Measurements from ENCODE around the gene BIN1. TPM values are rescaled to one million over a fixed set of nuclear protein-coding genes. Genes with fewer than 3 reads are reported as not detected.

Gene BIN1
- total RNA-seq, 1 experiment from 2014 or later = 87.5 TPM

GRCh38 chr2:127022817-127023216, 84.1 kb downstream of the BIN1 start:
- Histone ChIP-seq H3K79me2 (ENCODE audit: low read depth) (no peaks in the 10 kb centered on the region), H3K9me2 (ENCODE audit: insufficient read depth) (no peaks in the 10 kb centered on the region), H4K20me1 (ENCODE audit: insufficient read depth) (no peaks in the 10 kb centered on the region), H3K4me1 (replicated peaks; ENCODE audit: insufficient read depth) (no peaks in the 10 kb centered on the region), H3K4me2 (no peak overlapping the region), H3K27ac (no peak overlapping the region), H2AFZ (no peak overlapping the region), H3K27me3 (ENCODE audit: insufficient read depth, low read depth) (peaks cover 4% of the 10 kb centered on the region; the same call in 1 of the 2 replicates), H3F3A (ENCODE audit: insufficient read depth, low read depth) (no peaks in the 10 kb centered on the region), H3K4me3 (no peak overlapping the region), H3K9me3 (ENCODE audit: insufficient read depth, low read depth) (peaks cover 6% of the 10 kb centered on the region; the same call in 1 of the 2 replicates), H3K36me3 (ENCODE audit: low read depth) (no peaks in the 10 kb centered on the region)
- ChIA-PET POLR2A (ENCODE audit: unreplicated experiment) (no interaction called here), CTCF (no interaction called here)
- intact Hi-C loops (cut with micrococcal nuclease; ENCODE audit: unreplicated experiment) = no loop called here
- BruUV-seq (replicated peaks) = no TSS peak
- DNase-seq = no peak
- TF ChIP-seq EZH2 (IDR thresholded peaks at IDR 0.05; ENCODE audit: low read depth) (no peak), CTCF (conservative IDR thresholded peaks at IDR 0.05) (no peak)

- H3K79me2 ChIP-seq (ENCODE audit: low read depth) = no peaks in the 10 kb centered on the region
- no peaks in the 10 kb centered on the region for H3K36me3 ChIP-seq (ENCODE audit: low read depth)
- POLR2A ChIA-PET (ENCODE audit: unreplicated experiment) = no interaction called here
- intact Hi-C loops (cut with micrococcal nuclease; ENCODE audit: unreplicated experiment) = no loop called here
- no peaks in the 10 kb centered on the region for H3K9me2 ChIP-seq (ENCODE audit: insufficient read depth)
- TF ChIP-seq EZH2 (IDR thresholded peaks at IDR 0.05; ENCODE audit: low read depth) = no peak
- no peak for TF ChIP-seq CTCF (conservative IDR thresholded peaks at IDR 0.05)
- no peaks in the 10 kb centered on the region for H3F3A ChIP-seq (ENCODE audit: insufficient read depth, low read depth)
- H3K4me2 ChIP-seq = no peak overlapping the region
- no peak overlapping the region for H2AFZ ChIP-seq
- H3K27ac ChIP-seq = no peak overlapping the region
- no peak for DNase-seq
- peaks cover 6% of the 10 kb centered on the region; the same call in 1 of the 2 replicates for H3K9me3 ChIP-seq (ENCODE audit: insufficient read depth, low read depth)
- no peaks in the 10 kb centered on the region for H4K20me1 ChIP-seq (ENCODE audit: insufficient read depth)
- BruUV-seq (replicated peaks) = no TSS peak
- CTCF ChIA-PET = no interaction called here
- no peaks in the 10 kb centered on the region for H3K27me3 ChIP-seq (ENCODE audit: insufficient read depth, low read depth)
- H3K4me3 ChIP-seq = no peak overlapping the region
- H3K4me1 ChIP-seq (replicated peaks; ENCODE audit: insufficient read depth) = peaks cover 3% of the 10 kb centered on the region
These were observed 86.4 kb downstream of the BIN1 start for GRCh38 chr2:127020536-127020935.

GRCh38 chr2:127017548-127017947, 89.4 kb downstream of the BIN1 start:
- Histone ChIP-seq H4K20me1 (ENCODE audit: insufficient read depth) (no peaks in the 10 kb centered on the region), H3K27ac (no peak overlapping the region), H3K4me3 (no peak overlapping the region), H3K27me3 (ENCODE audit: insufficient read depth, low read depth) (no peaks in the 10 kb centered on the region), H3K36me3 (ENCODE audit: low read depth) (no peaks in the 10 kb centered on the region), H3K79me2 (ENCODE audit: low read depth) (no peaks in the 10 kb centered on the region), H2AFZ (no peak overlapping the region), H3K4me1 (replicated peaks; ENCODE audit: insufficient read depth) (peaks cover 21% of the 10 kb centered on the region), H3K9me2 (ENCODE audit: insufficient read depth) (no peaks in the 10 kb centered on the region), H3F3A (ENCODE audit: insufficient read depth, low read depth) (peaks cover 7% of the 10 kb centered on the region; the same call in 1 of the 2 replicates), H3K4me2 (no peak overlapping the region), H3K9me3 (ENCODE audit: insufficient read depth, low read depth) (no peaks in the 10 kb centered on the region)
- DNase-seq = no peak
- intact Hi-C loops (cut with micrococcal nuclease; ENCODE audit: unreplicated experiment) = no loop called here
- no TSS peak for BruUV-seq (replicated peaks)
- ChIA-PET POLR2A (ENCODE audit: unreplicated experiment) (no interaction called here), CTCF (no interaction called here)
- no peak for TF ChIP-seq CTCF (conservative IDR thresholded peaks at IDR 0.05)
- TF ChIP-seq EZH2 (IDR thresholded peaks at IDR 0.05; ENCODE audit: low read depth) = no peak

Measured in PC-9 (cell line).